HUES64 (cell line): Measurements from ENCODE around the gene RIPOR2.

Experiments
- H3K27ac ChIP-seq: 2 replicates; pipeline ENCODE4 v1.7.0; 2013; ENCODE audit warnings: low read depth, low read length, inconsistent platforms
- H3K27me3 ChIP-seq: 2 replicates; pipeline ENCODE4 v1.6.1; 2013; ENCODE audit warnings: mild to moderate bottlenecking, low read length; ENCODE audit not compliant: insufficient read depth
- H3K36me3 ChIP-seq: 2 replicates; pipeline ENCODE4 v1.6.1; 2013; ENCODE audit warnings: mild to moderate bottlenecking, low read length; ENCODE audit not compliant: insufficient read depth
- H3K4me1 ChIP-seq: 2 replicates; pipeline ENCODE4 v1.6.1; 2013; ENCODE audit warnings: mild to moderate bottlenecking, low read length, moderate library complexity; ENCODE audit not compliant: insufficient read depth
- H3K4me3 ChIP-seq: 2 replicates; pipeline ENCODE4 v1.5.1; 2013; ENCODE audit warnings: mild to moderate bottlenecking, low read length, moderate library complexity
- H3K9ac ChIP-seq: 2 replicates; pipeline ENCODE4 v1.6.1; 2013; ENCODE audit warnings: mild to moderate bottlenecking, low read depth, low read length
- H3K9me3 ChIP-seq: 2 replicates; pipeline ENCODE4 v1.6.1; 2013; ENCODE audit warnings: low read depth, low read length; ENCODE audit not compliant: insufficient read depth
- WGBS: fragments of 150-250, 120-280 bp; methylation state at CpG from one replicate; pipeline ENCODE4 v1.1.7; 2013; ENCODE audit warnings: missing lambda C conversion rate; 5-methylcytosine and 5-hydroxymethylcytosine counted together

Gene RIPOR2

GRCh38 chr6:24872779-24873178 is 63.0 kb downstream of the RIPOR2 start:
- Histone ChIP-seq H3K27ac (peak overlapping the region; percentile 34; the same call in 1 of the 2 replicates), H3K4me3 (no peak overlapping the region), H3K36me3 (no peaks in the 10 kb centered on the region), H3K27me3 (no peaks in the 10 kb centered on the region), H3K4me1 (peaks cover 26% of the 10 kb centered on the region), H3K9me3 (no peaks in the 10 kb centered on the region), H3K9ac (no peak overlapping the region)
- 67% methylated on average over 4 of the region's 4 CpGs for WGBS

GRCh38 chr6:24868765-24869164 is 67.0 kb downstream of the RIPOR2 start:
- no peaks in the 10 kb centered on the region for H3K27me3 ChIP-seq
- 0 out of 2 replicates have a peak, but pooled peaks cover 5% of the 10 kb centered on the region for H3K36me3 ChIP-seq
- WGBS: 97% methylated on average over 4 of the region's 4 CpGs
- H3K4me3 ChIP-seq: no peak overlapping the region
- peaks cover 17% of the 10 kb centered on the region for H3K4me1 ChIP-seq
- no peak overlapping the region for H3K9ac ChIP-seq
- H3K27ac ChIP-seq: no peak overlapping the region
- H3K9me3 ChIP-seq: no peaks in the 10 kb centered on the region

- H3K36me3 ChIP-seq: 0 out of 2 replicates have a peak, but pooled peaks cover 5% of the 10 kb centered on the region
- H3K27ac ChIP-seq: no peak overlapping the region
- no peaks in the 10 kb centered on the region for H3K9me3 ChIP-seq
- peaks cover 3% of the 10 kb centered on the region; the same call in 1 of the 2 replicates for H3K4me1 ChIP-seq
- no peaks in the 10 kb centered on the region for H3K27me3 ChIP-seq
- no peak overlapping the region for H3K4me3 ChIP-seq
- no peak overlapping the region for H3K9ac ChIP-seq
- WGBS: 96% methylated on average over 2 of the region's 3 CpGs
Measured at GRCh38 chr6:24867104-24867703, 68.6 kb downstream of the RIPOR2 start.

- Histone ChIP-seq H3K4me1 (peaks cover 2% of the 10 kb centered on the region; the same call in 1 of the 2 replicates), H3K9ac (no peak overlapping the region), H3K4me3 (no peak overlapping the region), H3K27ac (no peak overlapping the region), H3K36me3 (0 out of 2 replicates have a peak, but pooled peaks cover 5% of the 10 kb centered on the region), H3K27me3 (no peaks in the 10 kb centered on the region), H3K9me3 (no peaks in the 10 kb centered on the region)
- WGBS: 94% methylated on average over 6 of the region's 6 CpGs
Measured at GRCh38 chr6:24865161-24865560, 70.6 kb downstream of the RIPOR2 start.

GRCh38 chr6:24864343-24864742 is 71.4 kb downstream of the RIPOR2 start:
- no peak overlapping the region for H3K27ac ChIP-seq
- peaks cover 10% of the 10 kb centered on the region for H3K4me1 ChIP-seq
- 91% methylated on average over 1 of the region's 1 CpG for WGBS
- no peak overlapping the region for H3K9ac ChIP-seq
- 0 out of 2 replicates have a peak, but pooled peaks cover 5% of the 10 kb centered on the region for H3K36me3 ChIP-seq
- H3K9me3 ChIP-seq: no peaks in the 10 kb centered on the region
- no peaks in the 10 kb centered on the region for H3K27me3 ChIP-seq
- no peak overlapping the region for H3K4me3 ChIP-seq

- Histone ChIP-seq H3K9me3 (no peaks in the 10 kb centered on the region), H3K27ac (no peak overlapping the region), H3K4me3 (no peak overlapping the region), H3K27me3 (no peaks in the 10 kb centered on the region), H3K4me1 (peaks cover 14% of the 10 kb centered on the region), H3K9ac (no peak overlapping the region), H3K36me3 (0 out of 2 replicates have a peak, but pooled peaks cover 5% of the 10 kb centered on the region)
- WGBS: 96% methylated on average over 2 of the region's 2 CpGs
Measured at GRCh38 chr6:24861934-24862333, 73.8 kb downstream of the RIPOR2 start.

- H3K36me3 ChIP-seq: 0 out of 2 replicates have a peak, but pooled peaks cover 5% of the 10 kb centered on the region
- no peak overlapping the region for H3K4me3 ChIP-seq
- no peaks in the 10 kb centered on the region for H3K9me3 ChIP-seq
- H3K27me3 ChIP-seq: no peaks in the 10 kb centered on the region
- 79% methylated on average over 6 of the region's 6 CpGs for WGBS
- peaks cover 14% of the 10 kb centered on the region for H3K4me1 ChIP-seq
- H3K27ac ChIP-seq: no peak overlapping the region
- no peak overlapping the region for H3K9ac ChIP-seq
Measured at GRCh38 chr6:24859608-24860200, 76.1 kb downstream of the RIPOR2 start.

GRCh38 chr6:24859132-24859531 is 76.6 kb downstream of the RIPOR2 start:
- WGBS: 90% methylated on average over 5 of the region's 5 CpGs
- H3K27ac ChIP-seq: no peak overlapping the region
- no peaks in the 10 kb centered on the region for H3K36me3 ChIP-seq
- no peak overlapping the region for H3K4me3 ChIP-seq
- peaks cover 14% of the 10 kb centered on the region for H3K4me1 ChIP-seq
- no peaks in the 10 kb centered on the region for H3K27me3 ChIP-seq
- H3K9ac ChIP-seq: no peak overlapping the region
- H3K9me3 ChIP-seq: no peaks in the 10 kb centered on the region

- Histone ChIP-seq H3K27me3 (no peaks in the 10 kb centered on the region), H3K4me1 (peaks cover 14% of the 10 kb centered on the region), H3K36me3 (no peaks in the 10 kb centered on the region), H3K9me3 (no peaks in the 10 kb centered on the region), H3K27ac (no peak overlapping the region), H3K4me3 (no peak overlapping the region), H3K9ac (no peak overlapping the region)
- WGBS: 86% methylated on average over 1 of the region's 1 CpG
Measured at GRCh38 chr6:24858177-24858653, 77.5 kb downstream of the RIPOR2 start.

- no peaks in the 10 kb centered on the region for H3K9me3 ChIP-seq
- H3K27ac ChIP-seq: no peak overlapping the region; the same call in 1 of the 2 replicates
- H3K4me1 ChIP-seq: peaks cover 14% of the 10 kb centered on the region
- no peak overlapping the region for H3K9ac ChIP-seq
- no peak overlapping the region for H3K4me3 ChIP-seq
- no peaks in the 10 kb centered on the region for H3K27me3 ChIP-seq
- WGBS: 94% methylated on average over 7 of the region's 7 CpGs
- H3K36me3 ChIP-seq: no peaks in the 10 kb centered on the region
Measured at GRCh38 chr6:24856901-24857670, 78.7 kb downstream of the RIPOR2 start.

GRCh38 chr6:24856246-24856599 is 79.5 kb downstream of the RIPOR2 start:
- Histone ChIP-seq H3K4me1 (peaks cover 14% of the 10 kb centered on the region), H3K27ac (no peak overlapping the region), H3K9ac (no peak overlapping the region), H3K9me3 (no peaks in the 10 kb centered on the region), H3K36me3 (no peaks in the 10 kb centered on the region), H3K4me3 (no peak overlapping the region), H3K27me3 (no peaks in the 10 kb centered on the region)
- 76% methylated on average over 5 of the region's 5 CpGs for WGBS
